ENCODE measurements around the gene RAB29.

Gene RAB29

DNA sequence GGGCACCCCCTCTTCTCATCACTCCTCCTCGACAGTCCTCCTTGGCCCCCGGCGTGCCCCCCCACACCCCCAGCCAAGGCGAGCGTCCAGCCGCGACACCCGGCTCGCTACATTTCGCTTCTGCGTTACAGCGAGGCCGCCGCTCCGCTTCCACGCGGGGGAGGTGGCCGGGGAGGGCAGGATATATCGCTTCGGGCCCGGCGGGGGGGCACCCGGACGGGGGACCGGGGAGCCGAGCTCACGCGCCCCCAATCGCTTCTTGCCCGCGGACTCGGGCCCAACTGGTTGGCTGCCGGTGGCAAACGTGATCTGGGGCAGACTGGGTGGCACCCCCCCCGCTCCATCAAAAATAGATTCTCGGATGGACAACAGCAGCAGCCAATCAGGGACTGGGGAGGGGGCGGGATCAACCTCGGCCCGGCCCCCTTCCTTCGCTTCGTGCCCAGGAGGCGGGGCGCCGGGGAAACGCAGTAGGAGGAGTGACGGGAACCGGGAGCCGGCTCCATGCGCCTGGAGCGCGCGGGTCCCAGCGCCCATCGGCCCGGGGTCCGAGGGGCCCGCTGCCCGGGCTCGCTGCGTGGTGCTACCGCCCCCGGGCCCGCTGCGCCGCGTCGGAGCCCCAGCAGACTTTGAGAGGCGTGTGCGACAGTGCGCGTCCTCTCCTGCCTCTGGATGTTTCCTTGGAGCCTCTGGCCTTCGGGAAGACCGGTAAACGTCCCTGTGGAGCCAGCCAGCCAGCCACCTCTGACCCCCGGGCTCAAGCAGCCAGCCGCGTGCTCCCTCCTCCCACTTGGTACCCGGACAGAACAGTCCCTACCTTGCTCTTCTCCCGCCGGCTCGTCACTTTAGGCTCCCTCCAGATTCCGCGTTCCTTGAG is 37.8 kb upstream of the RAB29 start, which contains the start of gene SLC41A1:
SLC41A1 (minus strand) TSS at position 321 of the 877 bp plus-strand sequence. CDS start 2,757 bp downstream, outside the sequence.
- peak; percentile 95 for DNase-seq (ENCODE audit: low spot score)

DNA sequence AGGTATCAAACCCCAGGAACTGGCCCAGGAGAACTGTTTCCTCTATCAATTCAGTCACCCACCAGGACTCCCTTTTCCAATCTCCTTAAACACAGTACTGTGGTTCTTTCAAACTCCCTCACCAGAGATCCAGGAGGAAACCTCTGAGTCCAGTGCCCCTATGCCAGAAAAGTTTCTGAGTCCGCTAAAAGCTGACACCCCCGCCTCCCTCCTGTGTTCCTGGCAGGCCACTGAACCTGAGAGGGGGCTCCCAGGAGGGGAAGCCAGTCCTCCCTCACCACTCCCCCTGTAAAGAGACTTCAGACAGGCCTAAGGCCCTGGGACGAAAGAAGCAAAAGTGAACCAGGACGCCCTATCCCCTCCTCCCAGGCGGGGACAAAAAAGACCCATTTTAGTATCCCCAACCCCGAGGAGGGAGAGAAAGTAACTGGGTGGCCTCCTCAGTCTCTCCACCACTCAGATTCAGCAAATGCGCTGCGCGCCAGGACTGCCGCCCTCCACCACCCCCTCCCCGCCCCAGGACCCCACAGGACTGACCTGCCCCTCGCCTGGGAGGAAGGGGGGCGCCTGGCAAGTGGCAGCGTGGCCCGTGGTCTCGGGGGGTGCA is 37.1 kb upstream of the RAB29 start:
- TF ChIP-seq, protein P1, sequence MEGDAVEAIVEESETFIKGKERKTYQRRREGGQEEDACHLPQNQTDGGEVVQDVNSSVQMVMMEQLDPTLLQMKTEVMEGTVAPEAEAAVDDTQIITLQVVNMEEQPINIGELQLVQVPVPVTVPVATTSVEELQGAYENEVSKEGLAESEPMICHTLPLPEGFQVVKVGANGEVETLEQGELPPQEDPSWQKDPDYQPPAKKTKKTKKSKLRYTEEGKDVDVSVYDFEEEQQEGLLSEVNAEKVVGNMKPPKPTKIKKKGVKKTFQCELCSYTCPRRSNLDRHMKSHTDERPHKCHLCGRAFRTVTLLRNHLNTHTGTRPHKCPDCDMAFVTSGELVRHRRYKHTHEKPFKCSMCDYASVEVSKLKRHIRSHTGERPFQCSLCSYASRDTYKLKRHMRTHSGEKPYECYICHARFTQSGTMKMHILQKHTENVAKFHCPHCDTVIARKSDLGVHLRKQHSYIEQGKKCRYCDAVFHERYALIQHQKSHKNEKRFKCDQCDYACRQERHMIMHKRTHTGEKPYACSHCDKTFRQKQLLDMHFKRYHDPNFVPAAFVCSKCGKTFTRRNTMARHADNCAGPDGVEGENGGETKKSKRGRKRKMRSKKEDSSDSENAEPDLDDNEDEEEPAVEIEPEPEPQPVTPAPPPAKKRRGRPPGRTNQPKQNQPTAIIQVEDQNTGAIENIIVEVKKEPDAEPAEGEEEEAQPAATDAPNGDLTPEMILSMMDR (IDR thresholded peaks at IDR 0.05; ENCODE audit: extremely low read depth, missing control alignments), result no peak
- peak; percentile 52 for DNase-seq (ENCODE audit: low spot score)

More for the DNA sequence above, 37.8 kb upstream of the RAB29 start, which contains the start of gene SLC41A1:
- TF ChIP-seq, protein P1 (IDR thresholded peaks at IDR 0.05; ENCODE audit: extremely low read depth, missing control alignments), result no peak

DNA sequence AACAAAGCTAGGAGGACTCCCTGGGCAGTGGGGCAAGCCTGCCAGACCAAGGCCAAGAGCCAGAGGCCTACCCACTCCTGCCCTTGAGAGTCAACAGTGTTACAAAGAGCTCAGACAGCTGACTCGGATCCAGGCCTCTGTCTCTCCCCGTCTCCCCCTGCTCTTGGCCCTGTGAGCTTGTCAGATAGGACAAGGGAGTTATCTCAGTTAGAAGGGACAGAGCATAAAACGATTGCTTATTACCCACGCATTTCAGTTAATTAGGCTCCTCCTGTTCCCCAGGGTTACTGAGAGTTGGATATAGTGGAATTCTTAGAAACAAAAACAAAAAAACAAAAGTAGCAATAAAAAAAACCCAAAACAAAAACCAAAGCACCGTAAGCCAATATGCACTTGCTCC is 36.4 kb upstream of the RAB29 start:
- TF ChIP-seq, protein P1 (IDR thresholded peaks at IDR 0.05; ENCODE audit: extremely low read depth, missing control alignments), result no peak
- no peak for DNase-seq (ENCODE audit: low spot score)

GRCh38 chr1:205810448-205811157 is 35.3 kb upstream of the RAB29 start:
- no peak for DNase-seq (ENCODE audit: low spot score)

DNA sequence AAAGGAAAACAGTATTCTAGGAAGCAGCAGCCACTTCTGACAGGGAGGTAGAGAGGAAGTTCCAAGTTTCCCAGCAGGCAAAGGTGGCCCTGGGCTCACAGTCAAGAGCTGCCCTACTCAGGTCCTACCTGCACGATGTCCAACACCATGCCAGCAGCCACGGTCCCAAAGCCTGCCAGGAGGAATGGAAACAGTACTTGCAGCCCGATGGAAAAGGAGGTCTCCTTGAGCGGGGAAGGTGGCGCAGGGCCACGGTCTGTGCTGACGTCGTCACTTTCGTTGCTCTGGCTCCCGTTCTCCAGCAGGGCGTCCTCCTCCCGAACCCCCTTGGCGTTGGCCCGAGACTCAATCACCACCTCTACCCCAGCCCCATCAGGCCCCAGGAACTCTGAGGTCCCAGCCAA is 34.7 kb upstream of the RAB29 start:
- DNase-seq (ENCODE audit: low spot score), result no peak
- TF ChIP-seq, protein P1 (IDR thresholded peaks at IDR 0.05; ENCODE audit: extremely low read depth, missing control alignments), result no peak

More at GRCh38 chr1:205810448-205811157, 35.3 kb upstream of the RAB29 start:
- TF ChIP-seq, protein P1 (IDR thresholded peaks at IDR 0.05; ENCODE audit: extremely low read depth, missing control alignments), result no peak

DNA sequence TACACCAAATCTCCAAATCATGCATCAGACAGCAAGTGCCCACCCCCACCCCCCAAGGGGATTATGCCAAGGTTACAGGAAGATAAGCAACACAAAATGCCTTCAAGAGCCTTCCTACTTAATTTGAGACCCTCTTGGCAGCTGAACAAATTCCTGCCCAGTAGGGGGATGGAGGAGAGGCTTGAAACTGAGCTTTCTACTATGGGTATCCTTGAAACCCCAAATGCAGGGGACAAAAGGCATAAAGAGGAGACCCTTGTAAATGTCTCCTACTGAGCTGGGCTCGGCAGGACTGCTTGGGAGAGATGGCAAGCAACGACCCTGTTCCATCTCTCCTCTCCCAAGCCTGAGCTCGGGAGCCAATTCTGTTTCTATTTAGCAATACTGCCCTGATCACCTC is 34.2 kb upstream of the RAB29 start:
- DNase-seq (ENCODE audit: low spot score), result no peak
- TF ChIP-seq, protein P1 (IDR thresholded peaks at IDR 0.05; ENCODE audit: extremely low read depth, missing control alignments), result no peak

Measured in GM20000 (cell line).